Measurements from ENCODE around the gene SOHLH1.

Gene SOHLH1

DNA sequence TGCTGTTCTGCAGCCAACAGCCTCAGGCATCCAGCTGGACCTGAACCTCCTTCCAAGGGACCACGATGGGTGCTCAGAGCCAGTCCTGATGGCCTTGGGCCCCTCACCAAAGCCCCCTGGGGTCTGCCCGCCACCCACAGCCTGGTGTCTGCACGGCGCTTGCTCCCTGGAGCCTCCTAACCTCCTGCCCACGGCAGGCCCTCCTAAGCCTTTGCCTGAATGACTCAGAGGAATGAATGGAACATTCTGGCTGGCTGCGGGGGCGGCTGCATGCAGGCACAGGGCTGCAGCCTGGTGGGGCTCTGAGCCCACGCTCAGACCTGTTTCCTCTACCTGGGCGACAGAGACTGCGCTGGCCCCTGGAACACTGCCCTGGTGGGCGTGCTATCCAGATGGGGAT, 6.9 kb downstream of the SOHLH1 start:
- Histone ChIP-seq H3K4me3 (ENCODE audit: extremely low read depth, insufficient read depth, low read length, poor library complexity, severe bottlenecking) (no peak overlapping the region), H3K27ac (ENCODE audit: low read depth, low read length, severe bottlenecking) (no peak overlapping the region), H3K4me1 (ENCODE audit: control insufficient read depth, insufficient read depth, low read length, poor library complexity, severe bottlenecking) (peaks cover 6% of the 10 kb centered on the region), H3K9me3 (ENCODE audit: control insufficient read depth, low read length) (no peaks in the 10 kb centered on the region), H3K36me3 (ENCODE audit: control insufficient read depth, insufficient read depth, low read length) (no peaks in the 10 kb centered on the region)
- WGBS, 2 experiments (ENCODE audit: insufficient coverage in 2 of 2): 82 to 93% methylated on average over 10 to 11 of the region's 11 CpGs

DNA sequence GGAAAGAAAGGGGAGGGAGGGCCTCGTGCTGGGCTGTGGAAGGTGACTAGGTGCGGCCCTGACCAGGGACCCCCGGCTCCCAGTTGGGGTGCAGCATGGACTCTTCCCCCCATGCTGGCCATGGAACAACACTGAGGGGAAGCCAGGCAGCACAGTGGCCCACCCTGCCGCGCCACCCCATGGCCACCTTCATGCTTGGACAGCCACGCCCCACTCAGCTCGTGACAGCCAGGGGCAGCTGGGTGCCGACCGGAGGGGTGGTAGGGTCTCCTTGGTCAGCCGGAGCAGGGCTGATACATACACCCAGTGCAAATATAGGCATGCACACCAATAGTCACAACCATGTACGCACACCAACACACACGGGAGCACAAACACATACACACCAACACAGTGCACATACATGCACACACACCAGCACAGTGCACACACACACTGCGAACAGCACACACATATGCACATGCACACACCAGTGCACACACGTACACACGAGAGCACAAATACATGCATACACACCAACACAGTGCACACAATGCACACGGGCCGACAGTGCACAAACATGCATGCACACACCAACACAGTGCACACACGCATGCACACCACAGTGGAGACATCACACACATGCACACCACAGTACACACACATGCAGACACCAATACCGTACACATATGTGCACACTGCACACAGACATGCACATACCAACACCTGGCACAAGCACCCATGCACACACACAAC, 8.3 kb downstream of the SOHLH1 start:
- WGBS, 2 experiments (ENCODE audit: insufficient coverage in 2 of 2): 89 to 92% methylated on average over 10 to 14 of the region's 19 CpGs
- Histone ChIP-seq H3K9me3 (ENCODE audit: control insufficient read depth, low read length) (no peaks in the 10 kb centered on the region), H3K27ac (ENCODE audit: low read depth, low read length, severe bottlenecking) (no peak overlapping the region), H3K36me3 (ENCODE audit: control insufficient read depth, insufficient read depth, low read length) (no peaks in the 10 kb centered on the region), H3K4me1 (ENCODE audit: control insufficient read depth, insufficient read depth, low read length, poor library complexity, severe bottlenecking) (peaks cover 6% of the 10 kb centered on the region), H3K4me3 (ENCODE audit: extremely low read depth, insufficient read depth, low read length, poor library complexity, severe bottlenecking) (no peak overlapping the region)

DNA sequence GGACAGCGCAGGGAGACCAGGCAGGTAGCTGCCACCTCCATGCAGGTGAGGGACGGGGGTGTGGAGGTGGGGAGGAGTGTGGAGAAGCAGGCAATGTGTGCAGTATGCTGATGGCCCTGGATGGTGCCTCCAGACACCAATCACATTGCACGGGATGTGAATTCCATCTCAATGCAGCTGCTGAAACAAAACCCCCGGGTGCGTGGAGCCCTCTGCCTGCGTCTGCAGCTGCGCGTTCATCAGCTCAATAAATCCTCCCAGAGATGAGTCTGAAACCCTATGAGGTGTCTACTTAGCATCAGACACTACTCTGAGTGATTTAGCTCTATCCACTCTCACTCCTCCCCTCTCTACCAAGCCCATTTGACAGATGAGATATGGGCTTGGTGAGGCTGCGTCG, 10.3 kb downstream of the SOHLH1 start:
- WGBS, 2 experiments (ENCODE audit: insufficient coverage in 2 of 2): 90 to 93% methylated on average over 9 of the region's 10 CpGs
- Histone ChIP-seq H3K9me3 (ENCODE audit: control insufficient read depth, low read length) (no peaks in the 10 kb centered on the region), H3K27ac (ENCODE audit: low read depth, low read length, severe bottlenecking) (no peak overlapping the region), H3K4me1 (ENCODE audit: control insufficient read depth, insufficient read depth, low read length, poor library complexity, severe bottlenecking) (peaks cover 6% of the 10 kb centered on the region), H3K4me3 (ENCODE audit: extremely low read depth, insufficient read depth, low read length, poor library complexity, severe bottlenecking) (no peak overlapping the region), H3K36me3 (ENCODE audit: control insufficient read depth, insufficient read depth, low read length) (no peaks in the 10 kb centered on the region)

DNA sequence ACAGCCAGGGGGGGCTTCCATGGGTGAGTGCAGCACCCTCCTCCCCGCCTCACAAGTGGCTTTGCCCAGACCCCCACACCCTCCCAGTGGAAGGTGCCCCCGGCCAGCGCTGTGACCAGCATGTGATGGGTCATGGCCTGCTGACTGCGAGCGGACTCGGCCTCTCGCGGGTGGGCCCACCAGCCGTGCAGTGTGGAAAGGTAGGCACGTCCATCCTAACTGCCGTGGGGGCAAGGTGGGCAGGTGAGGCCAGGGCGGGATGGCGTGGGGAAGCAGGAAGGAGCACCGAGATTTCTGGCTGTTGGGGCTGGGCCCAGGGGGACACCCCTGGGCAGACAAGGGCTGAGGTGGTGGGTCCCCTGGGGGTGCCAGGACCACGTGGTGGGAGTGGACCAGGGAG, 12.1 kb downstream of the SOHLH1 start:
- WGBS, 2 experiments (ENCODE audit: insufficient coverage in 2 of 2): 92 to 97% methylated on average over 11 to 15 of the region's 15 CpGs
- Histone ChIP-seq H3K4me1 (ENCODE audit: control insufficient read depth, insufficient read depth, low read length, poor library complexity, severe bottlenecking) (no peaks in the 10 kb centered on the region), H3K27ac (ENCODE audit: low read depth, low read length, severe bottlenecking) (no peak overlapping the region), H3K4me3 (ENCODE audit: extremely low read depth, insufficient read depth, low read length, poor library complexity, severe bottlenecking) (no peak overlapping the region), H3K36me3 (ENCODE audit: control insufficient read depth, insufficient read depth, low read length) (no peaks in the 10 kb centered on the region), H3K9me3 (ENCODE audit: control insufficient read depth, low read length) (no peaks in the 10 kb centered on the region)

DNA sequence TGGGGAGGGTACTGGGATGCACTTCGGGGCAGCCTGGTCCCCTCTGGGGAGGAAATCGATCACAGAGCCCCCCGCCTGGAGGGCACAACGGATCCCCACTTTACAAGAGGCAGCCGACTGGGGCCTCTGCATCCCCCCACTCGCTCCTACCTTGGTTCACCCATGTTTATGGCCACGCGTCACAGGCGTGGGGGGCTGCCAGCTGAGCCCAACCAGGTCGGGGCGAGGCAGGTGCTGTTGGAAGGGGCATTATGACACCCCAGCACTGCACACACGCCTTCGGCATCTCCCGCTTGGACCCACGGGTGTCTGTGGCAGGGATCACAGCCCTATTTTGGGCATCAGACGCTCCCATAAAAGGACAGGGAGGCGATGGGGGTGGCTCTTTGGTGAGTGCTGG, 14.6 kb downstream of the SOHLH1 start:
- Histone ChIP-seq H3K4me3 (ENCODE audit: extremely low read depth, insufficient read depth, low read length, poor library complexity, severe bottlenecking) (no peak overlapping the region), H3K36me3 (ENCODE audit: control insufficient read depth, insufficient read depth, low read length) (no peaks in the 10 kb centered on the region), H3K27ac (ENCODE audit: low read depth, low read length, severe bottlenecking) (no peak overlapping the region), H3K9me3 (ENCODE audit: control insufficient read depth, low read length) (no peaks in the 10 kb centered on the region), H3K4me1 (ENCODE audit: control insufficient read depth, insufficient read depth, low read length, poor library complexity, severe bottlenecking) (no peaks in the 10 kb centered on the region)
- WGBS, 2 experiments (ENCODE audit: insufficient coverage in 2 of 2): 77 to 86% methylated on average over 14 to 17 of the region's 17 CpGs

GRCh38 chr9:135683401-135684034, 15.8 kb downstream of the SOHLH1 start:
- Histone ChIP-seq H3K9me3 (ENCODE audit: control insufficient read depth, low read length) (no peaks in the 10 kb centered on the region), H3K4me1 (ENCODE audit: control insufficient read depth, insufficient read depth, low read length, poor library complexity, severe bottlenecking) (no peaks in the 10 kb centered on the region), H3K4me3 (ENCODE audit: extremely low read depth, insufficient read depth, low read length, poor library complexity, severe bottlenecking) (no peak overlapping the region), H3K27ac (ENCODE audit: low read depth, low read length, severe bottlenecking) (no peak overlapping the region), H3K36me3 (ENCODE audit: control insufficient read depth, insufficient read depth, low read length) (no peaks in the 10 kb centered on the region)
- 89 to 93% methylated on average over 9 to 14 of the region's 15 CpGs for WGBS, 2 experiments (ENCODE audit: insufficient coverage in 2 of 2)

GRCh38 chr9:135681161-135681560, 18.1 kb downstream of the SOHLH1 start:
- H3K9me3 ChIP-seq (ENCODE audit: control insufficient read depth, low read length): no peaks in the 10 kb centered on the region
- no peaks in the 10 kb centered on the region for H3K36me3 ChIP-seq (ENCODE audit: control insufficient read depth, insufficient read depth, low read length)
- H3K27ac ChIP-seq (ENCODE audit: low read depth, low read length, severe bottlenecking): no peak overlapping the region
- H3K4me1 ChIP-seq (ENCODE audit: control insufficient read depth, insufficient read depth, low read length, poor library complexity, severe bottlenecking): no peaks in the 10 kb centered on the region
- 84 to 89% methylated on average over 5 of the region's 5 CpGs for whole genome bisulfite sequencing, 2 experiments (ENCODE audit: insufficient coverage in 2 of 2)
- no peak overlapping the region for H3K4me3 ChIP-seq (ENCODE audit: extremely low read depth, insufficient read depth, low read length, poor library complexity, severe bottlenecking)

DNA sequence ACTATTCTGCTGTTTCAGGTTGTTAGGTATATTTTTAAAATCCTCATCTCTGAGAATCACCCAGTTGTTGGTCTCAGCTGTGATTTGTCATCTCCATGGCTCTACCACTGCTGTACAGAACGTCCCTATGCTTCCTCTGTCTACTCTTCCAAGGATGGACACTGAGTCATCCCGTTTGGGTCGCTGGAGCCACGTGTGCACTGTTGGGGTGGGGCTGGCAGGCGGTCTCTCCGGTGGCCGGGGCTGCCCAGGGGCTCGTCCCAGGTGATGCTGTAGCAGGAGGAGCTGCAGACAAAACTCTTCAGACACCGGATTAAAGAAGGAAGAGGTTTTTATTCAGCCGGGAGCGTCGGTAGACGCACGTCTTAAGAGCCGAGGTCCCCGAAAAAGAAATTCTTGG, 19.2 kb downstream of the SOHLH1 start:
- WGBS, 2 experiments (ENCODE audit: insufficient coverage in 2 of 2): 78 to 83% methylated on average over 10 to 16 of the region's 16 CpGs
- Histone ChIP-seq H3K4me3 (ENCODE audit: extremely low read depth, insufficient read depth, low read length, poor library complexity, severe bottlenecking) (no peak overlapping the region), H3K4me1 (ENCODE audit: control insufficient read depth, insufficient read depth, low read length, poor library complexity, severe bottlenecking) (no peaks in the 10 kb centered on the region), H3K36me3 (ENCODE audit: control insufficient read depth, insufficient read depth, low read length) (no peaks in the 10 kb centered on the region), H3K27ac (ENCODE audit: low read depth, low read length, severe bottlenecking) (no peak overlapping the region), H3K9me3 (ENCODE audit: control insufficient read depth, low read length) (no peaks in the 10 kb centered on the region)

- H3K4me1 ChIP-seq (ENCODE audit: control insufficient read depth, insufficient read depth, low read length, poor library complexity, severe bottlenecking): no peaks in the 10 kb centered on the region
- H3K27ac ChIP-seq (ENCODE audit: low read depth, low read length, severe bottlenecking): no peak overlapping the region
- no peaks in the 10 kb centered on the region for H3K9me3 ChIP-seq (ENCODE audit: control insufficient read depth, low read length)
- no peak overlapping the region for H3K4me3 ChIP-seq (ENCODE audit: extremely low read depth, insufficient read depth, low read length, poor library complexity, severe bottlenecking)
- 90 to 94% methylated on average over 12 to 15 of the region's 20 CpGs for WGBS, 2 experiments (ENCODE audit: insufficient coverage in 2 of 2)
- H3K36me3 ChIP-seq (ENCODE audit: control insufficient read depth, insufficient read depth, low read length): no peaks in the 10 kb centered on the region
Observed at GRCh38 chr9:135678236-135679017, 20.9 kb downstream of the SOHLH1 start.

- Histone ChIP-seq H3K27ac (ENCODE audit: low read depth, low read length, severe bottlenecking) (no peak overlapping the region), H3K36me3 (ENCODE audit: control insufficient read depth, insufficient read depth, low read length) (no peaks in the 10 kb centered on the region), H3K4me3 (ENCODE audit: extremely low read depth, insufficient read depth, low read length, poor library complexity, severe bottlenecking) (no peak overlapping the region), H3K9me3 (ENCODE audit: control insufficient read depth, low read length) (no peaks in the 10 kb centered on the region), H3K4me1 (ENCODE audit: control insufficient read depth, insufficient read depth, low read length, poor library complexity, severe bottlenecking) (no peaks in the 10 kb centered on the region)
- WGBS, 2 experiments (ENCODE audit: insufficient coverage in 2 of 2): 87 to 91% methylated on average over 22 of the region's 22 CpGs
Observed at GRCh38 chr9:135677641-135678168, 21.6 kb downstream of the SOHLH1 start.
